ENCODE measurements around the gene DMXL2. TPM values are rescaled to one million over a fixed set of nuclear protein-coding genes. Genes with fewer than 3 reads are reported as not detected.
"Not testable (repeated sequence)": the region's sequence is repeated elsewhere in the genome, so short reads cannot be mapped to it uniquely, and the experiment has no call there.

DMXL2 gene
- total RNA-seq, 2 donors from 2014 or later, result 4.0 to 9.2 TPM

GRCh38 chr15:51448622-51449399 is 173.8 kb downstream of the DMXL2 start:
- Mint-ChIP-seq H3K4me3 (no peak overlapping the region), H3K27ac (no peak overlapping the region), H3K27me3 (no peaks in the 10 kb centered on the region), H3K9me3 (no peaks in the 10 kb centered on the region), H3K36me3 (ENCODE audit: low read depth) (peaks cover 7% of the 10 kb centered on the region), H3K4me1 (no peaks in the 10 kb centered on the region)
- ATAC-seq (replicated peaks), result no peak

- H3K27me3 Mint-ChIP-seq, result no peaks in the 10 kb centered on the region
- no peak overlapping the region for H3K27ac Mint-ChIP-seq
- no peak for ATAC-seq (replicated peaks)
- H3K36me3 Mint-ChIP-seq (ENCODE audit: low read depth), result peaks cover 7% of the 10 kb centered on the region
- H3K4me3 Mint-ChIP-seq, result no peak overlapping the region
- no peaks in the 10 kb centered on the region for H3K9me3 Mint-ChIP-seq
- H3K4me1 Mint-ChIP-seq, result no peaks in the 10 kb centered on the region
Observed at GRCh38 chr15:51447855-51448621, 174.5 kb downstream of the DMXL2 start.

GRCh38 chr15:51446029-51446744 is 176.4 kb downstream of the DMXL2 start:
- not testable (repeated sequence) for H3K27ac Mint-ChIP-seq; H3K4me1 Mint-ChIP-seq; H3K4me3 Mint-ChIP-seq; H3K36me3 Mint-ChIP-seq (ENCODE audit: low read depth); H3K27me3 Mint-ChIP-seq; ATAC-seq (replicated peaks); H3K9me3 Mint-ChIP-seq

GRCh38 chr15:51444807-51445206 is 177.8 kb downstream of the DMXL2 start:
- Mint-ChIP-seq H3K4me1 (no peaks in the 10 kb centered on the region), H3K27ac (no peak overlapping the region), H3K4me3 (no peak overlapping the region), H3K36me3 (ENCODE audit: low read depth) (no peaks in the 10 kb centered on the region), H3K27me3 (peaks cover under 1% of the 10 kb centered on the region), H3K9me3 (no peaks in the 10 kb centered on the region)
- no peak for ATAC-seq (replicated peaks)

- no peaks in the 10 kb centered on the region for H3K9me3 Mint-ChIP-seq
- H3K4me1 Mint-ChIP-seq, result no peaks in the 10 kb centered on the region
- peaks cover 5% of the 10 kb centered on the region for H3K27me3 Mint-ChIP-seq
- ATAC-seq (replicated peaks), result no peak
- no peak overlapping the region for H3K27ac Mint-ChIP-seq
- H3K4me3 Mint-ChIP-seq, result no peak overlapping the region
- H3K36me3 Mint-ChIP-seq (ENCODE audit: low read depth), result no peaks in the 10 kb centered on the region
Observed at GRCh38 chr15:51444112-51444511, 178.5 kb downstream of the DMXL2 start.

GRCh38 chr15:51443282-51443914 is 179.2 kb downstream of the DMXL2 start:
- Mint-ChIP-seq H3K27me3 (peaks cover 8% of the 10 kb centered on the region), H3K36me3 (ENCODE audit: low read depth) (no peaks in the 10 kb centered on the region), H3K4me1 (no peaks in the 10 kb centered on the region), H3K4me3 (no peak overlapping the region), H3K9me3 (no peaks in the 10 kb centered on the region), H3K27ac (no peak overlapping the region)
- ATAC-seq (replicated peaks), result no peak

- H3K4me3 Mint-ChIP-seq, result no peak overlapping the region
- H3K4me1 Mint-ChIP-seq, result no peaks in the 10 kb centered on the region
- peaks cover 8% of the 10 kb centered on the region for H3K27me3 Mint-ChIP-seq
- peaks cover 4% of the 10 kb centered on the region for H3K9me3 Mint-ChIP-seq
- ATAC-seq (replicated peaks), result no peak
- H3K27ac Mint-ChIP-seq, result no peak overlapping the region
- H3K36me3 Mint-ChIP-seq (ENCODE audit: low read depth), result no peaks in the 10 kb centered on the region
Observed at GRCh38 chr15:51438526-51438925, 184.0 kb downstream of the DMXL2 start.

GRCh38 chr15:51425517-51426040 is 197.0 kb downstream of the DMXL2 start:
- Mint-ChIP-seq H3K36me3 (ENCODE audit: low read depth) (no peaks in the 10 kb centered on the region), H3K27me3 (no peaks in the 10 kb centered on the region), H3K4me3 (no peak overlapping the region), H3K4me1 (no peaks in the 10 kb centered on the region), H3K9me3 (no peaks in the 10 kb centered on the region), H3K27ac (no peak overlapping the region)
- ATAC-seq (replicated peaks), result no peak

GRCh38 chr15:51424780-51425179 is 197.8 kb downstream of the DMXL2 start:
- no peak overlapping the region for H3K27ac Mint-ChIP-seq

GRCh38 chr15:51423040-51423439 is 199.5 kb downstream of the DMXL2 start:
- H3K9me3 Mint-ChIP-seq; ATAC-seq (replicated peaks); H3K4me3 Mint-ChIP-seq; H3K36me3 Mint-ChIP-seq (ENCODE audit: low read depth); H3K27ac Mint-ChIP-seq; H3K4me1 Mint-ChIP-seq; H3K27me3 Mint-ChIP-seq: not testable (repeated sequence)

More at GRCh38 chr15:51424780-51425179, 197.8 kb downstream of the DMXL2 start:
- Mint-ChIP-seq H3K36me3 (ENCODE audit: low read depth) (no peaks in the 10 kb centered on the region), H3K4me3 (no peak overlapping the region), H3K4me1 (no peaks in the 10 kb centered on the region), H3K27me3 (no peaks in the 10 kb centered on the region), H3K9me3 (no peaks in the 10 kb centered on the region)
- no peak for ATAC-seq (replicated peaks)

GRCh38 chr15:51416129-51416528 is 206.4 kb downstream of the DMXL2 start:
- no peak for ATAC-seq (replicated peaks)
- Mint-ChIP-seq H3K27me3 (no peaks in the 10 kb centered on the region), H3K4me3 (no peak overlapping the region), H3K4me1 (no peaks in the 10 kb centered on the region), H3K9me3 (no peaks in the 10 kb centered on the region), H3K27ac (no peak overlapping the region), H3K36me3 (ENCODE audit: low read depth) (no peaks in the 10 kb centered on the region)

GRCh38 chr15:51414256-51414860 is 208.2 kb downstream of the DMXL2 start:
- H3K36me3 Mint-ChIP-seq (ENCODE audit: low read depth), result no peaks in the 10 kb centered on the region
- no peak overlapping the region for H3K27ac Mint-ChIP-seq
- H3K4me3 Mint-ChIP-seq, result no peak overlapping the region

GRCh38 chr15:51405693-51406523 is 216.7 kb downstream of the DMXL2 start:
- no peaks in the 10 kb centered on the region for H3K4me1 Mint-ChIP-seq
- H3K27ac Mint-ChIP-seq, result no peak overlapping the region
- no peaks in the 10 kb centered on the region for H3K36me3 Mint-ChIP-seq (ENCODE audit: low read depth)
- ATAC-seq (replicated peaks), result no peak
- peaks cover 7% of the 10 kb centered on the region for H3K9me3 Mint-ChIP-seq
- no peak overlapping the region for H3K4me3 Mint-ChIP-seq
- peaks cover 22% of the 10 kb centered on the region for H3K27me3 Mint-ChIP-seq

More at GRCh38 chr15:51414256-51414860, 208.2 kb downstream of the DMXL2 start:
- H3K4me1 Mint-ChIP-seq, result no peaks in the 10 kb centered on the region
- ATAC-seq (replicated peaks), result no peak
- peaks cover 4% of the 10 kb centered on the region for H3K27me3 Mint-ChIP-seq
- peaks cover under 1% of the 10 kb centered on the region for H3K9me3 Mint-ChIP-seq
